Smooth muscle cell (in vitro differentiated cells): Measurements from ENCODE around the gene MORN1. TPM values are rescaled to one million over a fixed set of nuclear protein-coding genes. Genes with fewer than 3 reads are reported as not detected.
A peak's percentile ranks its signal among the peaks of the same experiment; 100 is the strongest.

ENCODE experiments used
- DNase-seq: peaks from one replicate; lab custom pipeline; 2025; ENCODE audit not compliant: unreplicated experiment; lab: John Stamatoyannopoulos, UW
- H2AFZ ChIP-seq: fragments of 200-600 bp; sonication (generic); 2 replicates; pipeline ENCODE4 v1.6.0; 2016; ENCODE audit warnings: antibody characterized with exemption, low read depth, mild to moderate bottlenecking
- H3F3A ChIP-seq: fragments of 200-600 bp; sonication (generic); 2 replicates; pipeline ENCODE4 v1.6.0; 2017; ENCODE audit warnings: antibody characterized with exemption, low read depth
- H3K27ac ChIP-seq: fragments of 200-600 bp; sonication (generic); 2 replicates; pipeline ENCODE4 v1.5.1; 2016; ENCODE audit warnings: low read depth, mild to moderate bottlenecking
- H3K27me3 ChIP-seq: fragments of 200-600 bp; sonication (generic); 2 replicates; pipeline ENCODE4 v1.6.1; 2016; ENCODE audit warnings: low read depth, mild to moderate bottlenecking
- H3K36me3 ChIP-seq: fragments of 200-600 bp; sonication (generic); 2 replicates; pipeline ENCODE4 v1.5.1; 2016; ENCODE audit warnings: low read depth
- H3K4me1 ChIP-seq: fragments of 200-600 bp; sonication (generic); 2 replicates; pipeline ENCODE4 v1.5.1; 2016; ENCODE audit warnings: low read depth
- H3K4me2 ChIP-seq: fragments of 200-600 bp; sonication (generic); 2 replicates; pipeline ENCODE4 v1.6.0; 2016; ENCODE audit warnings: mild to moderate bottlenecking
- H3K4me3 ChIP-seq: fragments of 200-600 bp; sonication (generic); 2 replicates; pipeline ENCODE4 v1.5.1; 2016; ENCODE audit warnings: mild to moderate bottlenecking
- H3K79me2 ChIP-seq: fragments of 200-600 bp; sonication (generic); 2 replicates; pipeline ENCODE4 v1.6.0; 2016; ENCODE audit warnings: low read depth, mild to moderate bottlenecking
- H3K9ac ChIP-seq: fragments of 200-600 bp; sonication (generic); 2 replicates; pipeline ENCODE4 v1.6.0; 2016; ENCODE audit warnings: low read depth
- H3K9me3 ChIP-seq: fragments of 200-600 bp; sonication (generic); replicated peaks from 2 replicates; pipeline ENCODE4 v1.5.1; 2016; ENCODE audit warnings: low read depth
- H4K20me1 ChIP-seq: fragments of 200-600 bp; sonication (generic); 2 replicates; pipeline ENCODE4 v1.6.0; 2016; ENCODE audit warnings: low read depth
- CTCF ChIP-seq: fragments of 200-600 bp; sonication (generic); IDR thresholded peaks from 2 replicates; pipeline ENCODE4 v1.5.1; 2017; ENCODE audit warnings: borderline replicate concordance, mild to moderate bottlenecking, antibody characterized with exemption; ENCODE audit not compliant: insufficient read depth, poor library complexity, severe bottlenecking
- WGBS: methylation state at CpG from one replicate; pipeline ENCODE4 v1.1.7; 2016; ENCODE audit warnings: low lambda C conversion rate; 5-methylcytosine and 5-hydroxymethylcytosine counted together
- polyA plus RNA-seq: library from polyadenylated mRNA; unstranded; fragments of >200 nt; fragmentation: Nextera tagmentation; extraction: Ambion mirVana; gene quantifications from 2 replicates; pipeline ENCODE4 v1.2.1, GENCODE V29; 2016
- total RNA-seq: library from RNA; depleted of rRNA; stranded (reverse); fragments of >200 nt; gene quantifications from 2 replicates; pipeline ENCODE4 v1.2.3, GENCODE V29; 2014

MORN1 gene
- total and polyA plus RNA-seq, 2 experiments from 2014 or later, result 4.9 to 6.2 TPM

GRCh38 chr1:2431518-2431917 is 40.2 kb upstream of the MORN1 start:
- Histone ChIP-seq H3K79me2 (no peaks in the 10 kb centered on the region), H3F3A (no peaks in the 10 kb centered on the region), H3K27me3 (peaks cover 15% of the 10 kb centered on the region), H3K4me2 (no peak overlapping the region), H3K36me3 (no peaks in the 10 kb centered on the region), H3K27ac (no peak overlapping the region), H4K20me1 (no peaks in the 10 kb centered on the region), H3K4me1 (no peaks in the 10 kb centered on the region), H2AFZ (no peak overlapping the region), H3K4me3 (no peak overlapping the region), H3K9ac (no peak overlapping the region), H3K9me3 (no peaks in the 10 kb centered on the region)
- no peak for TF ChIP-seq CTCF
- no peak for DNase-seq
- WGBS, result 73% methylated on average over 10 of the region's 10 CpGs

GRCh38 chr1:2431103-2431502 is 39.7 kb upstream of the MORN1 start:
- no peaks in the 10 kb centered on the region for H3K4me1 ChIP-seq
- no peaks in the 10 kb centered on the region for H3K36me3 ChIP-seq
- H3K9ac ChIP-seq, result no peak overlapping the region
- H3K27me3 ChIP-seq, result peaks cover 15% of the 10 kb centered on the region
- no peaks in the 10 kb centered on the region for H4K20me1 ChIP-seq
- no peak overlapping the region for H3K4me2 ChIP-seq
- H3K27ac ChIP-seq, result no peak overlapping the region
- no peaks in the 10 kb centered on the region for H3K9me3 ChIP-seq
- no peaks in the 10 kb centered on the region for H3K79me2 ChIP-seq
- no peak overlapping the region for H3K4me3 ChIP-seq
- WGBS, result 83% methylated on average over 16 of the region's 16 CpGs
- no peaks in the 10 kb centered on the region for H3F3A ChIP-seq
- H2AFZ ChIP-seq, result no peak overlapping the region
- DNase-seq, result no peak
- no peak for TF ChIP-seq CTCF

- no peak overlapping the region for H3K4me2 ChIP-seq
- no peak overlapping the region for H3K4me3 ChIP-seq
- no peaks in the 10 kb centered on the region for H4K20me1 ChIP-seq
- no peaks in the 10 kb centered on the region for H3K79me2 ChIP-seq
- no peaks in the 10 kb centered on the region for H3K36me3 ChIP-seq
- DNase-seq, result no peak
- no peaks in the 10 kb centered on the region for H3K9me3 ChIP-seq
- H2AFZ ChIP-seq, result no peak overlapping the region
- H3K4me1 ChIP-seq, result no peaks in the 10 kb centered on the region
- 91% methylated on average over 10 of the region's 10 CpGs for WGBS
- H3K9ac ChIP-seq, result no peak overlapping the region
- H3K27me3 ChIP-seq, result peaks cover 13% of the 10 kb centered on the region
- H3F3A ChIP-seq, result no peaks in the 10 kb centered on the region
- no peak overlapping the region for H3K27ac ChIP-seq
- no peak for TF ChIP-seq CTCF
Measured at GRCh38 chr1:2430592-2430973, 39.2 kb upstream of the MORN1 start.

- H3K4me3 ChIP-seq, result no peak overlapping the region
- peaks cover 8% of the 10 kb centered on the region for H3K27me3 ChIP-seq
- H3K79me2 ChIP-seq, result no peaks in the 10 kb centered on the region
- no peaks in the 10 kb centered on the region for H3F3A ChIP-seq
- TF ChIP-seq CTCF, result peak; percentile 22
- H2AFZ ChIP-seq, result no peak overlapping the region
- H3K9me3 ChIP-seq, result no peaks in the 10 kb centered on the region
- H3K36me3 ChIP-seq, result no peaks in the 10 kb centered on the region
- H3K27ac ChIP-seq, result no peak overlapping the region
- H3K4me2 ChIP-seq, result no peak overlapping the region
- whole genome bisulfite sequencing, result 87% methylated on average over 20 of the region's 20 CpGs
- H4K20me1 ChIP-seq, result no peaks in the 10 kb centered on the region
- no peak overlapping the region for H3K9ac ChIP-seq
- no peaks in the 10 kb centered on the region for H3K4me1 ChIP-seq
- no peak for DNase-seq
Measured at GRCh38 chr1:2429780-2430591, 38.6 kb upstream of the MORN1 start.
